Loucy (cell line): Measurements from ENCODE around the gene TANGO2.

Source experiments
- H2AFZ ChIP-seq: fragments of 200-600 bp; sonication (generic); 2 replicates; pipeline ENCODE4 v1.6.0; 2016; ENCODE audit warnings: antibody characterized with exemption, mild to moderate bottlenecking, low read length, moderate library complexity
- H3F3A ChIP-seq: fragments of 200-600 bp; 2 replicates; pipeline ENCODE4 v1.6.0; 2016; ENCODE audit warnings: antibody characterized with exemption, low read depth, mild to moderate bottlenecking
- H3K27me3 ChIP-seq: fragments of 200-600 bp; sonication (generic); 2 replicates; pipeline ENCODE4 v1.6.1; 2014; ENCODE audit warnings: low read length, mild to moderate bottlenecking; ENCODE audit not compliant: insufficient read depth, poor library complexity, severe bottlenecking
- H3K36me3 ChIP-seq: fragments of 200-600 bp; sonication (generic); 2 replicates; pipeline ENCODE4 v1.6.1; 2016; ENCODE audit warnings: low read length; ENCODE audit not compliant: insufficient read depth
- H3K4me1 ChIP-seq: fragments of 200-600 bp; sonication (generic); 2 replicates; pipeline ENCODE4 v1.5.1; 2014; ENCODE audit warnings: low read length, mild to moderate bottlenecking; ENCODE audit not compliant: insufficient read depth, poor library complexity, severe bottlenecking
- H3K4me2 ChIP-seq: fragments of 200-600 bp; sonication (generic); 2 replicates; pipeline ENCODE4 v1.6.0; 2014; ENCODE audit warnings: antibody characterized with exemption, low read length, low read depth, mild to moderate bottlenecking; ENCODE audit not compliant: poor library complexity, severe bottlenecking
- H3K4me3 ChIP-seq: fragments of 200-600 bp; sonication (generic); 2 replicates; pipeline ENCODE4 v1.5.1; 2014; ENCODE audit warnings: low read length, mild to moderate bottlenecking, mixed read lengths; ENCODE audit not compliant: poor library complexity, severe bottlenecking
- H3K79me2 ChIP-seq: fragments of 200-600 bp; sonication (generic); 2 replicates; pipeline ENCODE4 v1.6.1; 2014; ENCODE audit warnings: low read length; ENCODE audit not compliant: insufficient read depth
- H3K9ac ChIP-seq: fragments of 200-600 bp; sonication (generic); 2 replicates; pipeline ENCODE4 v1.6.0; 2014; ENCODE audit warnings: mild to moderate bottlenecking, low read depth, low read length, moderate library complexity; ENCODE audit not compliant: poor library complexity, severe bottlenecking
- H3K9me2 ChIP-seq: fragments of 200-600 bp; sonication (generic); replicated peaks from 2 replicates; pipeline ENCODE4 v1.6.1; 2016; ENCODE audit warnings: low read depth, low read length, mixed read lengths
- H3K9me3 ChIP-seq: fragments of 200-600 bp; sonication (generic); 2 replicates; pipeline ENCODE4 v1.6.1; 2014; ENCODE audit warnings: mild to moderate bottlenecking, antibody characterized with exemption, low read length, low read depth; ENCODE audit not compliant: insufficient read depth
- H4K20me1 ChIP-seq: fragments of 200-600 bp; sonication (generic); 2 replicates; pipeline ENCODE4 v1.6.0; 2014; ENCODE audit warnings: antibody characterized with exemption, low read length, mild to moderate bottlenecking; ENCODE audit not compliant: insufficient read depth, poor library complexity, severe bottlenecking
- EZH2phosphoT487 ChIP-seq: fragments of 200-600 bp; IDR thresholded peaks from 2 replicates; pipeline ENCODE4 v1.6.1; 2018; ENCODE audit warnings: antibody characterized with exemption, mild to moderate bottlenecking, moderate library complexity, borderline replicate concordance
- TF ChIP-seq, protein P1 (sequence below): fragments of 200-600 bp; sonication (generic); conservative IDR thresholded peaks from 2 replicates; pipeline ENCODE4 v1.5.1; 2014; ENCODE audit warnings: mild to moderate bottlenecking, antibody characterized with exemption, low read length

Gene TANGO2

GRCh38 chr22:20086763-20087162, 65.9 kb downstream of the TANGO2 start:
- H2AFZ ChIP-seq, result no peak overlapping the region
- peaks cover 63% of the 10 kb centered on the region for H3K36me3 ChIP-seq
- peaks cover 85% of the 10 kb centered on the region for H4K20me1 ChIP-seq
- no peak overlapping the region for H3K9ac ChIP-seq
- no peak overlapping the region for H3K4me2 ChIP-seq
- TF ChIP-seq, protein P1, sequence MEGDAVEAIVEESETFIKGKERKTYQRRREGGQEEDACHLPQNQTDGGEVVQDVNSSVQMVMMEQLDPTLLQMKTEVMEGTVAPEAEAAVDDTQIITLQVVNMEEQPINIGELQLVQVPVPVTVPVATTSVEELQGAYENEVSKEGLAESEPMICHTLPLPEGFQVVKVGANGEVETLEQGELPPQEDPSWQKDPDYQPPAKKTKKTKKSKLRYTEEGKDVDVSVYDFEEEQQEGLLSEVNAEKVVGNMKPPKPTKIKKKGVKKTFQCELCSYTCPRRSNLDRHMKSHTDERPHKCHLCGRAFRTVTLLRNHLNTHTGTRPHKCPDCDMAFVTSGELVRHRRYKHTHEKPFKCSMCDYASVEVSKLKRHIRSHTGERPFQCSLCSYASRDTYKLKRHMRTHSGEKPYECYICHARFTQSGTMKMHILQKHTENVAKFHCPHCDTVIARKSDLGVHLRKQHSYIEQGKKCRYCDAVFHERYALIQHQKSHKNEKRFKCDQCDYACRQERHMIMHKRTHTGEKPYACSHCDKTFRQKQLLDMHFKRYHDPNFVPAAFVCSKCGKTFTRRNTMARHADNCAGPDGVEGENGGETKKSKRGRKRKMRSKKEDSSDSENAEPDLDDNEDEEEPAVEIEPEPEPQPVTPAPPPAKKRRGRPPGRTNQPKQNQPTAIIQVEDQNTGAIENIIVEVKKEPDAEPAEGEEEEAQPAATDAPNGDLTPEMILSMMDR, result no peak
- H3K4me3 ChIP-seq, result no peak overlapping the region
- no peaks in the 10 kb centered on the region for H3K27me3 ChIP-seq
- H3F3A ChIP-seq, result no peaks in the 10 kb centered on the region; the same call in 1 of the 2 replicates
- peaks cover 27% of the 10 kb centered on the region for H3K4me1 ChIP-seq
- peaks cover 88% of the 10 kb centered on the region for H3K79me2 ChIP-seq
- no peaks in the 10 kb centered on the region for H3K9me2 ChIP-seq
- no peaks in the 10 kb centered on the region for H3K9me3 ChIP-seq

- Histone ChIP-seq H3K79me2 (peaks cover 80% of the 10 kb centered on the region), H3K9ac (no peak overlapping the region), H3K9me3 (no peaks in the 10 kb centered on the region), H3K27me3 (no peaks in the 10 kb centered on the region), H3K36me3 (peaks cover 71% of the 10 kb centered on the region), H3K4me3 (no peak overlapping the region), H4K20me1 (peaks cover 79% of the 10 kb centered on the region), H3K4me1 (peaks cover 27% of the 10 kb centered on the region), H3F3A (no peaks in the 10 kb centered on the region; the same call in 1 of the 2 replicates), H2AFZ (no peak overlapping the region), H3K9me2 (no peaks in the 10 kb centered on the region), H3K4me2 (no peak overlapping the region)
- TF ChIP-seq, protein P1, result no peak
- TF ChIP-seq EZH2phosphoT487, result no peak
Observed at GRCh38 chr22:20087319-20088262, 66.7 kb downstream of the TANGO2 start.

- Histone ChIP-seq H2AFZ (no peak overlapping the region), H3F3A (no peaks in the 10 kb centered on the region; the same call in 1 of the 2 replicates), H3K9ac (no peak overlapping the region), H3K27me3 (no peaks in the 10 kb centered on the region), H3K9me2 (no peaks in the 10 kb centered on the region), H3K9me3 (no peaks in the 10 kb centered on the region), H3K36me3 (peaks cover 76% of the 10 kb centered on the region), H3K4me1 (peaks cover 22% of the 10 kb centered on the region), H3K79me2 (peaks cover 74% of the 10 kb centered on the region), H4K20me1 (peaks cover 73% of the 10 kb centered on the region), H3K4me2 (no peak overlapping the region), H3K4me3 (no peak overlapping the region)
- TF ChIP-seq EZH2phosphoT487, result no peak
Observed at GRCh38 chr22:20088263-20088648, 67.3 kb downstream of the TANGO2 start.
